C4-2B (cell line): ENCODE results near the gene CABP2.

ENCODE experiments used
- CTCF ChIP-seq: fragments of 450-650 bp; conservative IDR thresholded peaks from 2 replicates; pipeline ENCODE4 v1.5.1; 2017; ENCODE audit warnings: mild to moderate bottlenecking
- ZFX ChIP-seq: fragments of 450-650 bp; IDR thresholded peaks from 2 replicates; pipeline ENCODE4 v1.6.1; 2017

GRCh38 chr11:67500484-67500821 lies 22.8 kb downstream of the CABP2 start:
- TF ChIP-seq CTCF = no peak
- no peak for TF ChIP-seq ZFX
